OCI-LY3 (cell line): ENCODE results near the gene HSBP1.

Experiments used
- H2AFZ ChIP-seq: fragments of 200-600, 300-600 bp; shearing (Covaris generic); 2 replicates; pipeline ENCODE4 v1.6.0; 2014; ENCODE audit warnings: antibody characterized with exemption, low read depth, low read length
- H3K27ac ChIP-seq: fragments of 200-600, 300-600 bp; sonication (generic); 2 replicates; pipeline ENCODE4 v1.5.1; 2014; ENCODE audit warnings: mild to moderate bottlenecking, low read length, moderate library complexity, mixed read lengths
- H3K27me3 ChIP-seq: fragments of 200-600, 300-600 bp; sonication (generic); 2 replicates; pipeline ENCODE4 v1.6.1; 2014; ENCODE audit warnings: low read depth, low read length, mixed read lengths
- H3K36me3 ChIP-seq: fragments of 200-600, 300-600 bp; sonication (generic); replicated peaks from 2 replicates; pipeline ENCODE3; 2014; ENCODE audit warnings: low read depth, low read length, mixed read lengths
- H3K4me1 ChIP-seq: fragments of 300-600, 200-600 bp; sonication (generic); 2 replicates; pipeline ENCODE4 v1.6.1; 2014; ENCODE audit warnings: low read length, mixed read lengths
- H3K4me2 ChIP-seq: fragments of 200-600, 300-600 bp; sonication (generic); 2 replicates; pipeline ENCODE4 v1.6.1; 2014; ENCODE audit warnings: low read length, mixed read lengths
- H3K4me3 ChIP-seq: fragments of 300-600, 200-600 bp; sonication (generic); 2 replicates; pipeline ENCODE4 v1.5.1; 2014; ENCODE audit warnings: antibody characterized with exemption, mild to moderate bottlenecking, low read length, moderate library complexity
- H3K79me2 ChIP-seq: fragments of 300-600, 200-600 bp; shearing (Covaris generic); 2 replicates; pipeline ENCODE4 v1.6.1; 2014; ENCODE audit warnings: mild to moderate bottlenecking, low read length, mixed read lengths
- H3K9ac ChIP-seq: fragments of 300-600, 200-600 bp; shearing (Covaris generic); 2 replicates; pipeline ENCODE4 v1.6.0; 2014; ENCODE audit warnings: mild to moderate bottlenecking, low read length, moderate library complexity
- H3K9me3 ChIP-seq: fragments of 200-600, 300-600 bp; shearing (Covaris generic); 2 replicates; pipeline ENCODE4 v1.6.1; 2014; ENCODE audit warnings: low read length, mixed read lengths; ENCODE audit not compliant: insufficient read depth
- H4K20me1 ChIP-seq: fragments of 200-600, 300-600 bp; sonication (generic); 2 replicates; pipeline ENCODE4 v1.6.1; 2016; ENCODE audit warnings: low read length, mixed read lengths; ENCODE audit not compliant: insufficient read depth
- CTCF ChIP-seq: fragments of 200-600, 300-600 bp; sonication (generic); IDR thresholded peaks from 2 replicates; pipeline ENCODE4 v1.5.1; 2014; ENCODE audit warnings: antibody characterized with exemption, low read length, low read depth
- EZH2phosphoT487 ChIP-seq: fragments of 200-600 bp; shearing (Covaris generic); IDR thresholded peaks from 2 replicates; pipeline ENCODE4 v1.6.1; 2018; ENCODE audit warnings: antibody characterized with exemption, mixed run types, low read depth

Gene HSBP1

GRCh38 chr16:83776944-83777343 lies 30.8 kb upstream of the HSBP1 start:
- H3K27ac ChIP-seq = no peak overlapping the region
- H3K9me3 ChIP-seq = no peaks in the 10 kb centered on the region
- H3K4me2 ChIP-seq = no peak overlapping the region
- no peaks in the 10 kb centered on the region for H3K79me2 ChIP-seq
- no peaks in the 10 kb centered on the region for H4K20me1 ChIP-seq
- H3K9ac ChIP-seq = no peak overlapping the region
- no peak overlapping the region for H2AFZ ChIP-seq
- H3K4me3 ChIP-seq = no peak overlapping the region
- H3K27me3 ChIP-seq = no peaks in the 10 kb centered on the region
- no peaks in the 10 kb centered on the region for H3K36me3 ChIP-seq
- no peak for TF ChIP-seq EZH2phosphoT487
- no peak for TF ChIP-seq CTCF
- peaks cover 27% of the 10 kb centered on the region for H3K4me1 ChIP-seq

GRCh38 chr16:83779886-83780285 lies 27.9 kb upstream of the HSBP1 start:
- no peaks in the 10 kb centered on the region for H3K27me3 ChIP-seq
- H4K20me1 ChIP-seq = no peaks in the 10 kb centered on the region
- no peak overlapping the region for H3K9ac ChIP-seq
- TF ChIP-seq EZH2phosphoT487 (no peak), CTCF (no peak)
- peaks cover 13% of the 10 kb centered on the region for H3K4me1 ChIP-seq
- no peaks in the 10 kb centered on the region for H3K36me3 ChIP-seq
- H3K4me2 ChIP-seq = no peak overlapping the region
- no peak overlapping the region for H2AFZ ChIP-seq
- H3K27ac ChIP-seq = no peak overlapping the region
- H3K79me2 ChIP-seq = no peaks in the 10 kb centered on the region
- H3K4me3 ChIP-seq = no peak overlapping the region
- H3K9me3 ChIP-seq = no peaks in the 10 kb centered on the region

- H3K9ac ChIP-seq = no peak overlapping the region
- H3K36me3 ChIP-seq = no peaks in the 10 kb centered on the region
- H3K27me3 ChIP-seq = no peaks in the 10 kb centered on the region
- TF ChIP-seq CTCF (no peak), EZH2phosphoT487 (no peak)
- H3K79me2 ChIP-seq = no peaks in the 10 kb centered on the region
- H3K4me1 ChIP-seq = peaks cover 11% of the 10 kb centered on the region
- H3K4me2 ChIP-seq = no peak overlapping the region
- H3K9me3 ChIP-seq = no peaks in the 10 kb centered on the region
- no peak overlapping the region for H3K4me3 ChIP-seq
- no peak overlapping the region for H2AFZ ChIP-seq
- H4K20me1 ChIP-seq = no peaks in the 10 kb centered on the region
- no peak overlapping the region for H3K27ac ChIP-seq
These were observed 22.3 kb upstream of the HSBP1 start for GRCh38 chr16:83785455-83785854.

- Histone ChIP-seq H3K4me2 (0 out of 2 replicates have a peak overlapping the region, but pooled peaks have one; percentile 24), H3K4me1 (peaks cover 26% of the 10 kb centered on the region), H3K27ac (no peak overlapping the region), H2AFZ (0 out of 2 replicates have a peak overlapping the region, but pooled peaks have one; percentile 4), H3K4me3 (no peak overlapping the region), H3K9me3 (no peaks in the 10 kb centered on the region), H3K9ac (no peak overlapping the region), H3K27me3 (no peaks in the 10 kb centered on the region), H3K79me2 (no peaks in the 10 kb centered on the region), H3K36me3 (no peaks in the 10 kb centered on the region), H4K20me1 (no peaks in the 10 kb centered on the region)
- no peak for TF ChIP-seq EZH2phosphoT487
- no peak for TF ChIP-seq CTCF
These were observed 18.0 kb upstream of the HSBP1 start for GRCh38 chr16:83789642-83790401.
